HG02798 (cell line): ENCODE results near the gene GAB3.

Source experiments
- ATAC-seq: cut with Tn5 transposase; IDR thresholded peaks from one replicate; pipeline ENCODE4 v1.9.1; 2021; ENCODE audit warnings: mild to moderate bottlenecking; ENCODE audit not compliant: unreplicated experiment, poor library complexity

Gene GAB3

GRCh38 chrX:154751669-154752271, 893 bp upstream of the GAB3 start:
- ATAC-seq = no peak

- ATAC-seq = peak; percentile 29
Measured at GRCh38 chrX:154751203-154751668, 359 bp upstream of the GAB3 start.

- ATAC-seq = no peak
Measured at GRCh38 chrX:154749856-154750255, 1.0 kb downstream of the GAB3 start.

GRCh38 chrX:154748712-154749339, 2.1 kb downstream of the GAB3 start:
- ATAC-seq = peak; percentile 50

- ATAC-seq = no peak
Measured at GRCh38 chrX:154742613-154743012, 8.3 kb downstream of the GAB3 start.

GRCh38 chrX:154739952-154740465, 10.9 kb downstream of the GAB3 start:
- no peak for ATAC-seq

- no peak for ATAC-seq
Measured at GRCh38 chrX:154738011-154738738, 12.7 kb downstream of the GAB3 start.

GRCh38 chrX:154737136-154737535, 13.7 kb downstream of the GAB3 start:
- ATAC-seq = no peak

- no peak for ATAC-seq
Measured at GRCh38 chrX:154735695-154736393, 15.0 kb downstream of the GAB3 start.

GRCh38 chrX:154734061-154734781, 16.7 kb downstream of the GAB3 start:
- no peak for ATAC-seq

GRCh38 chrX:154733066-154733425, 17.8 kb downstream of the GAB3 start:
- ATAC-seq = no peak

GRCh38 chrX:154732421-154733065, 18.3 kb downstream of the GAB3 start:
- no peak for ATAC-seq

GRCh38 chrX:154731881-154732280, 19.0 kb downstream of the GAB3 start:
- ATAC-seq = no peak

- ATAC-seq = no peak
Measured at GRCh38 chrX:154731184-154731583, 19.7 kb downstream of the GAB3 start.

- ATAC-seq = no peak
Measured at GRCh38 chrX:154730253-154730891, 20.5 kb downstream of the GAB3 start.

- ATAC-seq = no peak
Measured at GRCh38 chrX:154729439-154729838, 21.4 kb downstream of the GAB3 start.

GRCh38 chrX:154728431-154729190, 22.3 kb downstream of the GAB3 start:
- ATAC-seq = no peak

GRCh38 chrX:154727871-154728270, 23.0 kb downstream of the GAB3 start:
- no peak for ATAC-seq
